NCI-H2227 treated with DMSO at 0.1 percent for 48 hours (cell line): ENCODE data around the gene FZD10.

Source experiments
- DNase-seq: peaks from one replicate; lab custom pipeline; 2025; lab: John Stamatoyannopoulos, UW

Gene FZD10, protein sequence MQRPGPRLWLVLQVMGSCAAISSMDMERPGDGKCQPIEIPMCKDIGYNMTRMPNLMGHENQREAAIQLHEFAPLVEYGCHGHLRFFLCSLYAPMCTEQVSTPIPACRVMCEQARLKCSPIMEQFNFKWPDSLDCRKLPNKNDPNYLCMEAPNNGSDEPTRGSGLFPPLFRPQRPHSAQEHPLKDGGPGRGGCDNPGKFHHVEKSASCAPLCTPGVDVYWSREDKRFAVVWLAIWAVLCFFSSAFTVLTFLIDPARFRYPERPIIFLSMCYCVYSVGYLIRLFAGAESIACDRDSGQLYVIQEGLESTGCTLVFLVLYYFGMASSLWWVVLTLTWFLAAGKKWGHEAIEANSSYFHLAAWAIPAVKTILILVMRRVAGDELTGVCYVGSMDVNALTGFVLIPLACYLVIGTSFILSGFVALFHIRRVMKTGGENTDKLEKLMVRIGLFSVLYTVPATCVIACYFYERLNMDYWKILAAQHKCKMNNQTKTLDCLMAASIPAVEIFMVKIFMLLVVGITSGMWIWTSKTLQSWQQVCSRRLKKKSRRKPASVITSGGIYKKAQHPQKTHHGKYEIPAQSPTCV

DNA sequence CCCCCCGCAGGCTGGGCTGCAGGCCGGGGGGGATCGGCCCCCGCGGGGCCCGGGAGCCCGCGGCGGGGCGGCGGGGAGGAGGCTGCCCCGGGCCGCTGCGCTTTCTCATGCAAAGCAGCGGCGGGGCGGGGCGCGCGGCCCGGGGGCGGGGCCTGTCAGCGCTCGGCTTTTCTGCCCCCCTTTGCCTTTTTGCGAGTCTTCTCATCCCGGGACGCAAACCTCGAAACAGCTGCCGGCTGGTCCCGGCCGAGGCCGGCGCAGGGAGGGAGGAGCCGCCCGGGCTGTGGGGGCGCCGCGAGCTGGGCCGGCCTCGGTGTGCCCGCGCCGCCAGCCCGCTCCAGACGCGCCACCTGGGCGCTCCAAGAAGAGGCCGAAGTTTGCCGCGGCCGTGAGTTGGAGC lies at the start of gene FZD10:
Gene FZD10, plus strand, starts transcription at position 198 of the 400 bp plus-strand sequence. CDS start 479 bp downstream, outside the sequence.
- DNase-seq = no peak

DNA sequence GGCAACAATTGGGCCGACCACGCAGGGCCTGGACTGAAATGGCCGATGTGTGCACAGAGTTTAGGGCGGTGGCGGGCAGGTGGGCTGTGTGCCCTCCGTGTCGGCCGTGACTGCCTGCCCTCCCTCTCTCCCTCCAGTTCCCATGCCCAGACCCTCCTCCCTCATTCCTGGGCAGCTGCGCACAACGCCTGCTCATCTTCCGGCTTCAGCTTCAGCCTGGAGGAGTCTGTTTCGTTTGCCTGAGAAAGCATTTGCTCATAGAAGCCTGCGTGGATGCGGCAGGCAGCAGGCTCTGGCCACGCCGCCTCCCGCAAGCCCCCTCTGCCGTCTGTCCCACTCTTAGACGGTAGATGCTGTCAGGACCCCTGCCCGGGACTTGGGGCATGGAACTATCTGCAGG lies 47.3 kb upstream of the FZD10 start:
- no peak for DNase-seq

DNA sequence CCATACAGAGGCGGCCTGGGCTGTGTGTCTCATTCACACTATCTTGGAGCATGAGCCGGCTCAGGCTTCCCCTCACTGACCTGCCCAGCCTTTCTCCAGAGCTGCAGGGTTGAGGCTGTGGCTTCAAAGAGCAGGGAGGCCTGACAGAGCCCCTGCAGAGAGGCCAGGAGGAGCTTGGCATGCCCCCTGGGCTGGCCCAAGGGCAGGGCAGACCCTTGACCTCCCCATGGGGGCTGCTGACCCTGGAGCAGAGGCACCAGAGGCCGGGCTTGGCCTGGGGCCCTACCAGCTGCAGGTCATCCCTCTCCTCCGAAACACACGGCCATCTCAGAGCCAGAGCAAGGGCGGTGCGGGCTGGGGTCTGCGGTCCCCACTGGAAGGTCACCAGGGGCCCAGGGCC lies 46.6 kb upstream of the FZD10 start:
- no peak for DNase-seq

DNA sequence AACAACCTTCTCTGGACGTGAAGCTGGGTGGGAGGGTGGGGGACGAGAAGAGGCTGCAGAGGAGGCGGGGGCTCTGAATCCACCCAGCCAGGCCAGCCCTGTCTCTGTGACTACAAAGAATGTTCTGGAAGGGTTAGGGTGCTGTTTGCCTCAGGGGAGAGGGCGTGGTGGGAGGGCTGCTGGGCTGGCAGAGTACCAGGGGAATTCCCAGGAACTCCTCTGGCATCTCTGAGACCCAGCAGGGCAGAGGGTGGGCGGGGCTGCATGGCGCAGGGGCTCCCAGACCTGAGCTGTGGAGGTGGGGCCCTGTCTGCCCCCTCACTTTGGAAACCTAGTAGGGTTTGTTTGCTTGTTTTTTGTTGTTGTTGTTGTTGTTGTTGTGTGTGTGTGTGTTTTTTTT lies 45.5 kb upstream of the FZD10 start:
- no peak for DNase-seq

DNA sequence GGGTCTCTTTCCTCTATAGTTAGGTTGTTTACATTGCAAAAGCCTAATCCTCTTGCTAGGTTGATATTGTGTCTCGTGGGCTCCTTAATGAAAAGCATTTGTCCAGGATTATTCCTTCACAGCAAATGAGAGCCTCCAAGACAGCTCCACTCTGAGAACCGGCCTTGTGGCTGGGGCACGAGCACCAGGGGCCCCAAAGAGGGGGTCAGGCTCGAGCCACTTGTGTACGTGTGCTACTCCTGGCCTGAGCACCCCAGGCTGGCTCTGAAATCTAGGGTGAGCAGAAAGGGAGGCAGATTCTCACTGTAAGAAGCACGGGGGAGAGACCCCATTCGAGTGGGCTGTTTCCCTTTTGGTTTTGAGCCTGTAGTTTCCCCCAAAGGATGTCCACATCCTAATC lies 45.0 kb upstream of the FZD10 start:
- DNase-seq = no peak

DNA sequence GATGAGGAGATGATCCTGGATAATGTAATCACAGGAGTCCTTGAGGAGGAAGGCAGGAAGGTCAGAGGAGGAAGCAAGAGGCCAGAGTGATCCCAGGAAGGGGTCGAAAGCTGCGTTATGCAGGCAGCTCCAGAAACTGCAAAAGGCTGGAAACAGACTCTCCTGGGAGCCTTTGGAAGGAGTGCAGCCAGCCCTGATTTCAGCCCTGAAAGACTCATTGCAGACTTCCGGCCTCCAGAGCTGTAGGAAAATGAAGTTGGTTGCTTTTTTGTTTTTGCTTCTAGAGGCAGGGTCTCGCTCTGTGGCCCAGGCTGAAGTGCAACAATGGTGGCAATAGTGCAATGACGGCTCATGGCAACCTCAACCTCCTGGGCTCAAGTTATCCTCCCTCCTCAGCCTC lies 44.6 kb upstream of the FZD10 start:
- DNase-seq = no peak

DNA sequence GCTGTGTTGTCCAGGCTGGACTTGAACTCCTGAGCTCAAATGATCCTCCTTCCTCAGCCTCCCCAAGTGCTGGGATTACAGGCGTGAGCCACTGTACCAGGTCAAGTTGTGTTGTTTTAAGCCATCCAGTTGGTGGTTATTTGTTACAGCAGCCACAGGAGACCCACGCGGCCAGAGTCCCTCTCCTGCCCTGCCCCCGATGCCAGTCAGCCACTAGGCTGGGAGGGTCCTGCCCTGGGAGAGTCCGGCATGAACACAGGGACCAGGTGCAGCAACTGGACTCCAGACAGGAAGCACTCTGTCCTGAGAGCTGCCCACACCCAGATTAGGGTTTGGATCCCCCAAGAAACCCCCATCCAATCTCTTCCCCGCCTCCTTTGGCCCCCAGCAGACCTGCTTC lies 44.1 kb upstream of the FZD10 start:
- DNase-seq = no peak

DNA sequence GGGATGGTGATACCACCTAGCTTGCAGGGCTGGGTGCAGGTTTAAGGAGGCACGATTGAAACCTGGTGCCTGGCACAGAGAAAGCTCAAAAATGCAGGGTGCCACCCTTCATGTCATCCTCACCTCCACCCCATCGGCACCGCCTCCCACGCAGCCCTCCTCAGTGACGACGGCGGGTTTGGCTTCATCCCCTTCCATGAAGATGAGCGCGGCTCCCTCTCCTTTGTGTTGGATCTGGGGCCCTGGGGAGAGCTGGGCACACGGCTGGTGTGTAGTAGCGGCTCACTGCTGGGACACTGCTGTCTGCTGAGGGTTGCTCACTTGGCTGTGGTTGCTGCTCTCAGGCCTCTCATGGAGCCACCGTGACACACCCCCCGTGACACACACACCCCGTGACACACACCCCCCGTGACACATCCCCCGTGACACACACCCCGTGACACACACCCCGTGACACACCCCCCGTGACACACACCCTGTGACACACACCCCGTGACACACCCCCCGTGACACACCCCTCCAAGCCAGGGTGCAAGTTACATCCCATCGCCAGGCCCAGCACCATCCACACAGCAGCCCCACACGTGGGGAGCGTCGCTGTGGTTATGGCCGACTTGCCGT lies 42.9 kb upstream of the FZD10 start:
- no peak for DNase-seq

DNA sequence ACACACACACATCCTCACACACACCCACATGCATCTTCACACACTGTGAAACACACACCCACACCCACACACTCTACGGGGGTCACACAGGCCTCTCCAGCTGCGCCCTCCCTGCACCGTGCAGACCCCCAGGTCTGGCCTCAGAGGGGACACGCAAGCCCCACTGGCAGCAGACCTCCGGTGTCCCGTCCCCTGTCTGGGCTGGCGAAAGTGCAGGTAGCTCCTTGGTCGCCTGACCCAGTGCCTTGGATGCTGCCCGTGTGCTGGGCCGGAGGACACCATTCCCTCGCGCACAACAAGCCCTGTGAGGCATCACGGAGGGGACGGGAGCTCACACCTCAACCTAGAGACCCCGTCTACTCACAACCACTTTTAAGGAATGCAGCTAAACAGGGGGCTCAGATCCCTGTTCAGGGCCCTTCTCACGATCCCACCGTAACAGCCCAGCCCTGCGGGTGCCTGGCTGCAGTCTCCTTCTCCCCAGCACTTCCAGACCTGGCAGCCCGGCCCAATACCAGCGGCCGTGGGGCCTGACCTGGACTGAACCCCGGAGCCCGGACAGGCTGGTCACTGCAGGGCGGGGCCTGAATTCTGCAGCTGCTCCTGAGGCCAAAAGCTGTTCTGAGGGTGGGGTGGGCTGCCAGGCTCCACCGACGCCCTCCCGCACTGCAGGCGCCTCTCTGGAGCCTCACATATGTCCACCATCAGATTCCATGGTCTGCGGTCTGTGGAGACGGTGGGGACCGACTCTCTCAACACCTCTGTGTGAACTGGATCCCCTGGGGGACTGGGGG lies 42.1 kb upstream of the FZD10 start:
- DNase-seq = no peak

DNA sequence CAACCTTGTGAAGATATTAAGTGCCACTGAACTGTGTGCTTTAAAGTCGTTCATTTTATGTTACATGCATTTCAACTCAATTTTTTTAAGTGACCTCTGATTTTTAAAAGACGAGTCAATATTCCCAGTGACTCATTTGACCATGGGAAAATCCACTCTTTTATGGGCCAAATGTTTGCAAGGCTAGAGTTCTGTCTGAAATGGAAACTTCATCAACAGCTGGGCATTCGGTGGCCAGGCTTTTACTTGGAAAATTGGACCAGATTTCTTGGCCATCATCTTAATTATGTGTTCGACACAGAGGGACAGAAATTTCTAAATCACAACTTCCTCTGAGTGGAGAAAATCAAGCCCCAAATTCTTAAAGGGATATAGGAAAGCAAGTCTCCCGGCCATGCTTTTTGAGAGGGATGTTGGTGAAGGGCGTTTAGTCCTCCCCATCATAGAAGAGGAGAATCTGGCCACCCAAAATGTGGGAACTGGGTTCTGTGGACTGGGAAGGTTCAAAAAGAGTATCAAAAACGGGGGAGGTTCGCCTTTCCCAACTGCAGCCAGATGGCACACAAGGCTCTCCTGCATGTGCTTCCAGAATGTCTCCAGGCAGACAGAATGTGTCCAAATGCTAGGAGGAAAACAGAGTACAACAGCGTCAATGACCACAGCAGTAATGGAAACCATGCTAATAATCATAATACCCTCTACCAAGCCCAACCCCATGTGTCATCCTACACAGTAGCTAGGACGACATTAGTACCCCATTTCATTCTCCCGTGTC lies 40.9 kb upstream of the FZD10 start:
- DNase-seq = no peak

DNA sequence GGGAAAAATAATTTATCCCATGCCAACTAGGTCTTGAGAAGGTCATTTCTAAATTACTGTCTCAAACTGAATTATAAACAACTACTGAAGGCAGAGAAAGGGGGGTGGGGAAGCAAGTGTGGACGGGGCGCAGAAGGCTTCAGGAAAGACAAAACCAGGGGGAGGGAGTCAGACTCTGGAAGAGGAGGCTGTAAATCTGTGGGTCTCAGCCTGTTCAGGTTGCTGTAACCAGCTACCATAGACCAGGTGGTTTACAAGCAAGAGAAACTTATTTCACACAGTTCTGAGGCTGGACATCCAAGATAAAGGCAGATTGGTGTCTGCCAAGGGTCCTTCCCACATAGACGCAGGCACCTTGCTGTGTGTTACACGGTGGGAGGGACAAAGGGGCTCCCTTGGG lies 39.9 kb upstream of the FZD10 start:
- DNase-seq = no peak

DNA sequence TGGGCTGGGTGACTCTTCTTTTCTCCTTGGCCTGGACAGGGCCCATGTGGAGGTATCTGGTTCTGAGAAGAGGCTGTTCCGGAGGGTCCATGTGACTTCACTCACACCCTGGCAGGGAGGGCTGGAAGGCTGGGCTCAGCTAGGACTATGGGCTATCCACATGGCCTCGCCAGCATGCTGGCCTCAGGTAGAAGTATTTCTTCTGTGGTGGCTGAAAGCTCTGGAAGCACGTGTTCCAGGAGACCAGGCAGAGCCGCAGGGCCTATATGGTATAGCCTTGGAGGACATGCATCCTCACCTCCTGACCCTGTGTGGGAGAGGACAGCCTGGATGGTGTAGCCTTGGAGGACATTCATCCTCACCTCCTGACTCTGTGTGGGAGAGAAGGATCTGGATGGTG lies 38.2 kb upstream of the FZD10 start:
- no peak for DNase-seq

DNA sequence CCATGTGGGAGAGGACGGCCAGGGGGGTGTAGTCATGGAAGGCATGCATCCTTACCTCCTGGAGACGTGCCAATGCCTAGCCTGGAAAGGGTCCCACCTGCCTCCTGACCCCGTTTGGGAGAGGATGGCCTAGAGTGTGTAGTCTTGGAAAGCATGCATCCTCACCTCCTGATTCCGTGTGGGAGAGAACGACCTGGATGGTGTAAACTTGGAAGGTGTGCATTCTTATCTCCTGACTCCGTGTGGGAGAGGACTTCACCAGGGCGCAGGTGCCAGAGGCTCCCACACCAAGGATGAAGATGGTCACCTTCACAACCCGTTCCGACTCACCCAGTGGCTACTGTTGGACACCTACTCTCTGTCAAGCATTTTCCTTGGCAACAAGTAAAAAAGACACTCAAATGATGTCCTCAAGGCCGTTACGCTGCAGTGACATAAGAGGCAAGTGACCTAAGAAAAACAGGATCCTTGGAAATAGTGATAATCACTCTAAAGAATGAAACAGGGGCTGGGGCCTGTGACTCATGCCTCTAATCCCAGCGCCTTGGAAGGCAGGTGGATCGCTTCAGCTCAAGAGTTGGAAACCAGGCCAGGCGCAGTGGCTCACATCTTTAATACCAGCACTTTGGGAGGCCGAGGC lies 37.5 kb upstream of the FZD10 start:
- no peak for DNase-seq

DNA sequence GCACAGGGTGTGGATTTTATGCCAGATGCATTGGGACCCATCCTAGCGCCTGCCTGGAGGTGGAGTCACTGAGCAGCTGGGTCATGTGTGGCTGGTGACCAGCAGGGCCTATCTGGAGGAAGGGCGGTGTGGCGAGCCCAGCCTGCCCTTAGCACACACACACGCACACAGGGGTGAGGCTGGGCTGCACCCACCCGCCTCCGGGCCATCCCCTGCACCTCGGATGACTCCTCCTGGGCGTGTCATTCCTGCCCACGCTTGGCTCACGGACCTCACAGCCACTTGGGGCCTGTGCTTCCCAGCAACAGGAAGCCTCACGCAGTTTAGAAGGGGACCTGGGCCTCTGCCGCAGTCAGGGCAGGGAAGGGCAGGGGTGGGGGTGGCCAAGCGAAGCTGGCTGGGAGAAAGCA lies 36.2 kb upstream of the FZD10 start:
- DNase-seq = no peak

DNA sequence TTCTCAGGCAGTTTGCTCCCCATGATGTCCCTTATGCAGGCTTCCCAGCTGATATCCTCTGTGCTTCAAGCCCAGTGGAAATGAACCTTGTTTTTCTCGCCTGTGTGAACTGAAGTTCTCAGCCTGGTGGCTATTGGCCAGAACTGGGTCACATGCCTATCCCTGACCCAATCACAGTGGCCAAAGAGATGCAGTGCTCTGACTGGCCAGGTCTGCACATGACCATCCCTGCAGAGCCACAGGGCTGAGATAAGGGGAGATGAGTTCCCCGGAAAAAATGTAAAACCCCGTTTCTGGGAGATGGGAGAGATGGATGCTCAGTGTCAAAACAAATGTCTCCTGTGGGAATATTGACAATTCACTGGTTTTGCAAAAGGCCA lies 34.7 kb upstream of the FZD10 start:
- DNase-seq = no peak

DNA sequence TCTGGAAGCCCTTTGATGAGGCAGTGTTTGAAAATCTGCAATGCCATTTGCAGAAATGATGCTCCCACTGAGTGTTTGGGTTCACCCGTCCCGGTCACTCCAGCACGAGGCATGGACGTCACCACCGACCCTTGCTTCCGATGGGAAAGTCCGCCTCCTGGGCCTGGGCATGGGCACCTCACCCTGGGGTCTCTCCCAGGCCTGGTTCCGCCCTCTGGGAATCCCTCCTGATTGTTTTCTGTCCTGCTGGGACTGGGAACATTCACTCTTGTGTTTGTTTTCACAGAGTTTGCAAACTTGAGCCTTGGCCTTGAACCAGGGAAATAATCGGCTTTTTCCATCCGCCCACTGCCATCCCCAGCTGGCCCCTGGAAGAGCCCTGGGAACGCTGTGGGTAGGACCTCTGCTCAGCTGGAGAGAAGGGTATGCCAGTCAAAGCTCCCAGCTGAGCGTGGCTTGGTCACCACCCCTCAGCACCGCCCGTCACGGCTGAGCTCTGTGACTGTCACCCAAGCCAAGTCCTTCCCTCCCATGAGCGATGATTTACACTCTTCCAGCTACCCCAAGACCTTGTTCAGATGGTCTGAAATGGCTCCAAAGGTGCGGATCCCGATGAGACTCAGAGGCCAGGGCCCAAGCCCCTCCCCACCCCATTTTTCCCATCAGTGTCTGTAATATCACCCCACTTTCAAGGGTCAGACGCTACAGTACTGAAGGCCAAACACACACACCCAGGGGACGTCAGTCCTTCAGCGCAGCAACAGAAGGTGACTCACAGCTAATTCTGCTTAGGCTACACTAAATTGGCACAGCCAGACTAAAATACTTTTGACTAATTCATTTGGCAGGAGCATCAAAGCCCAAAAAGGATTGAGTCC lies 34.1 kb upstream of the FZD10 start:
- no peak for DNase-seq

DNA sequence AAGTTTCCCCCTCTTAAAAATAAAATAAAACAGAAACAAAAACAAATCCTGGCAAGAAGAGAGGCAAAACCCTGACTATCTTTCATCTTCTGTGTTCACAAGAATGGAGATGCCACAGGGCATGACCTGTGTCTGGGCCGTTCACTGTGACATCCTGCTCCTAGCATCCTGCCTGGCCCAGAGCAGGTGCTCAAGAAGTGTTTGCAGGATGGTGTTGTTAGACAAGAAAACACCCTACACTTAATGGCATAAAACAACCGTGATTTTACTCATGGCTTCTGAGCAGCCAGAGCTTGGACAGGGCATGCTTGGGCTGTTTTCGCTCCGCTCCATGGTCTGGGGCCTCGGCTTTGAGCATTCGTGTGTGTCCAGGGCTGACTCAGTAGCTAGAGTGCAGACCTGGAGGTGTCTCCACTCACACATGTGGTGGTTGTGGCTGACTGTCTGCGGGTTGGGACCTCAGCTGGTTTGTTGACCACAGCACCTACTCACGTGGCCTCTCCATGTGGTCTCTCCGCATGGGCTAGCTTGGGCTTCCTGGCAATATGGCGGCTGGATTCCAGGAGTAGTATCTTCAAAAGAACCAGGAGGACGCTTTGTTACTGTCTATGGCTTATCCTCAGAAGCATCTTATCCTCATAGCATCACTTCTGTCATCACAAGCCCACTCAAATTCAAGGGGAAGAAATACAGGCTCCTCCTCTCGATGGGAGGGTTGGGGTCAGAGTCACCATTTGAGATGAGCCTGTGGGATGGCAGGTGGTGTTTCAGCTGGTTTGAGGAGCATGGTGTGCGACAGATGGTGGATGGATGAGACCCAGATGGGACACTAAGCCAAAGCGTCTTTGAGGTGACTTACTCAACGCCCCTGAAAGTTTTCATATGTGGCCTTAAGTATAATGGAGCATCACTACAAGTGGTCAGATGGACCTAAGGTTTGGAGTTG lies 33.2 kb upstream of the FZD10 start:
- DNase-seq = no peak

DNA sequence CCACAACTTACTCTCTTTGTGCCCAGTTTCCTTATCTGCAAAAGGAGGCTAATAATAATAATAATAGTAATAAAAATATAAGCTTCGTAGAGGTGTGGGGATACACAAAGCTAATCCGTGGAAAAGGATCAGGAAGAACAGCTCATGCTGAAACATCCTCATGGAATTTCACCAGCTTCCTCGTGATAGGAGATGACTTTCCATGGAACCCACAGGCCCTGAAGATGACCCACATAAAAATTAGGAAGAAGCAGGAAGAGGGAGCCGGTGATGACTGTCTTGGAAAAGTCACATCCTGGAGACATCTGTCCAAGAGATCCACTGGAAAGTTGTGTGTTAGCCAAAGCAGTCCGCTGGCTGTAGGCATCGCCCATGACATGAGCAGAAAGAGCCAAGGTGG lies 31.9 kb upstream of the FZD10 start:
- DNase-seq = no peak

DNA sequence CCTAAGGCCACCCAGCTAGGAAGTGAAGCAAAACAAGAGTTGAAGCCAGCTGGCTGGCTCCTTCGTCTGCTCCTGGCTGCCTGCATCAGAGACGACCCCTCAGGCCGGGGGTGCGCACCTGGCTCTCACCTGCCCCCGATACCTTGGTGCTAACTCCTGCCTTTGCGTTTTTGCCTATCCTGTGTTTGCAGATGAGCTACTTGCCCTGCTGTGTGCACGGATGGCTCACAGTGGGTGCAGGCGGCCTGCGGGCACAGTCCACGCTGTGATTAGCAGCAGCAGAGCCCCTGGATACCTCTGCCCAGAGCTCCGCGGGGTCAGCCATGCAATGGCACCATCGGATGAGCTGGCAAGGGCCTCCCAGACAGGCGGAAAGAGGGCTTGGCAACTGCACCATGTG lies 31.2 kb upstream of the FZD10 start:
- no peak for DNase-seq
